Transverse colon (tissue), 4 donors: ENCODE results near the gene KIAA1328. TPM values are rescaled to one million over a fixed set of nuclear protein-coding genes. Genes with fewer than 3 reads are reported as not detected.

Source experiments
- DNase-seq: peaks from one replicate; pipeline ENCODE4 v3.0.0-alpha.2; 2019
- H3K27ac ChIP-seq, 4 donors: fragments of 200-600 bp; sonication (generic); 2 replicates each; pipeline ENCODE4 v1.5.1; 2016 to 2018; ENCODE audit warnings: inconsistent platforms in 4 of 4
- H3K27me3 ChIP-seq: fragments of 200-600 bp; sonication (generic); 2 replicates; pipeline ENCODE4 v1.5.1; 2017; ENCODE audit warnings: inconsistent platforms
- H3K36me3 ChIP-seq, 4 donors: fragments of 200-600 bp; sonication (generic); 2 replicates each; pipeline ENCODE4 v1.5.1; 2017 to 2019; ENCODE audit warnings: inconsistent platforms in 4 of 4
- H3K4me1 ChIP-seq, 4 donors: fragments of 200-600 bp; sonication (generic); 2 replicates each; pipeline ENCODE4 v1.5.1; 2017 to 2020; ENCODE audit warnings: inconsistent platforms in 4 of 4
- H3K4me3 ChIP-seq, 4 donors: fragments of 200-600 bp; sonication (generic); 1 replicate in 1 of 4; 2 replicates in 3 of 4; pipeline versions ENCODE4 v1.5.1 to v1.6.1; 2017 to 2019; ENCODE audit warnings: inconsistent platforms in 4 of 4
- H3K9me3 ChIP-seq, 2 donors: fragments of 200-600 bp; sonication (generic); 2 replicates each; pipeline ENCODE4 v1.5.1; 2017 to 2019; ENCODE audit warnings: inconsistent platforms in 2 of 2
- CTCF ChIP-seq, 5 experiments: fragments of 200-600 bp in 3 of 5; fragments of 450-650 bp in 2 of 5; sonication (generic) in 3 of 5; IDR thresholded peaks; 1 replicate in 2 of 5; 2 replicates in 3 of 5; pipeline ENCODE4 v1.5.1; 2016 to 2017; ENCODE audit warnings: antibody characterized with exemption in 5 of 5, inconsistent platforms in 3 of 5, mild to moderate bottlenecking in 2 of 5, moderate library complexity in 1 of 5
- EP300 ChIP-seq: sonication (generic); formaldehyde crosslinking; IDR thresholded peaks from one replicate; pipeline ENCODE4 v1.6.1; 2017; ENCODE audit warnings: antibody characterized with exemption, low read depth
- POLR2A ChIP-seq: fragments of 450-650 bp; IDR thresholded peaks from one replicate; pipeline ENCODE4 v1.6.1; 2016; ENCODE audit warnings: antibody characterized with exemption, mild to moderate bottlenecking, moderate library complexity
- POLR2AphosphoS5 ChIP-seq, 3 donors: sonication (generic); formaldehyde crosslinking; IDR thresholded peaks; one replicate each; pipeline ENCODE4 v1.6.1; 2016; ENCODE audit warnings: antibody characterized with exemption in 3 of 3
- WGBS, 2 donors: methylation state at CpG; one replicate each; pipeline ENCODE4 v1.1.5; 2018; ENCODE audit warnings: low coverage in 1 of 2; 5-methylcytosine and 5-hydroxymethylcytosine counted together
- in situ Hi-C, 4 donors: fragments of 200-750 bp; cut with MboI; loops; one replicate each; pipeline versions ENCODE4 v1.15.0 to v1.15.1; 2017; ENCODE audit warnings: low sequenced_read_pairs in 3 of 4, low pct_ligation_motif_present in 1 of 4, low pct_unique_long_range_greater_than_20kb in 1 of 4
- intact Hi-C: fragments of 100-400 bp; cut with DNase I; formaldehyde crosslinking; loops from one replicate; pipeline ENCODE4 v1.15.1; 2023; ENCODE audit warnings: low total_unique reads
- total RNA-seq, 4 donors: library from RNA; depleted of rRNA; stranded (reverse); fragments of >200 nt; gene quantifications; one replicate each; pipeline ENCODE4 v1.1.0, GENCODE V29; 2016

KIAA1328 gene
- total RNA-seq, 4 donors from 2014 or later: 3.6 to 14.3 (median 11.3) TPM

GRCh38 chr18:37175727-37176620 is 347.0 kb downstream of the KIAA1328 start:
- in situ Hi-C loops: loop anchor here in 1 of 4 donors (25.0 kb wide), 1 partner anchor 114 kb away; no protein-coding TSS in a partner anchor
- WGBS, 2 donors: 95 to 100% methylated on average over 1 of the region's 1 CpG
- no peak overlapping the region for H3K4me3 ChIP-seq
- H3K36me3 ChIP-seq: no peaks in the 10 kb centered on the region
- TF ChIP-seq POLR2AphosphoS5 (IDR thresholded peaks at IDR 0.05) (no peak), CTCF (IDR thresholded peaks at IDR 0.05) (no peak), EP300 (no peak), POLR2A (no peak)
- peaks cover 3% of the 10 kb centered on the region for H3K27me3 ChIP-seq
- intact Hi-C loops: no loop called here
- DNase-seq: no peak
- H3K27ac ChIP-seq: no peak overlapping the region
- no peaks in the 10 kb centered on the region for H3K9me3 ChIP-seq
- peaks cover 0 to 2% (median 0%) of the 10 kb centered on the region in 4 donors for H3K4me1 ChIP-seq

- in situ Hi-C loops: loop anchor here in 1 of 4 donors (25.0 kb wide), 1 partner anchor 114 kb away; no protein-coding TSS in a partner anchor
- intact Hi-C loops: no loop called here
- TF ChIP-seq CTCF (IDR thresholded peaks at IDR 0.05) (no peak), POLR2A (no peak), POLR2AphosphoS5 (IDR thresholded peaks at IDR 0.05) (no peak), EP300 (no peak)
These were observed 347.7 kb downstream of the KIAA1328 start for GRCh38 chr18:37176621-37176934.

GRCh38 chr18:37179384-37179783 is 350.5 kb downstream of the KIAA1328 start:
- H3K27ac ChIP-seq: no peak overlapping the region
- H3K36me3 ChIP-seq: no peaks in the 10 kb centered on the region
- DNase-seq: no peak
- H3K9me3 ChIP-seq: no peaks in the 10 kb centered on the region
- H3K4me3 ChIP-seq: no peak overlapping the region
- in situ Hi-C loops (loop anchor here in 1 of 4 donors (25.0 kb wide), 1 partner anchor 117 kb away; no protein-coding TSS in a partner anchor), intact Hi-C loops (no loop called here)
- TF ChIP-seq POLR2A: no peak
- no peaks in the 10 kb centered on the region for H3K27me3 ChIP-seq
- H3K4me1 ChIP-seq: no peaks in the 10 kb centered on the region

More at GRCh38 chr18:37176621-37176934, 347.7 kb downstream of the KIAA1328 start:
- H3K4me1 ChIP-seq: no peaks in the 10 kb centered on the region
- H3K4me3 ChIP-seq: no peak overlapping the region
- DNase-seq: no peak
- H3K9me3 ChIP-seq: no peaks in the 10 kb centered on the region
- no peaks in the 10 kb centered on the region for H3K36me3 ChIP-seq
- no peak overlapping the region for H3K27ac ChIP-seq
- peaks cover 3% of the 10 kb centered on the region for H3K27me3 ChIP-seq

- DNase-seq: no peak
- in situ Hi-C loops (loop anchor here in 1 of 4 donors (25.0 kb wide), 1 partner anchor 118 kb away; no protein-coding TSS in a partner anchor), intact Hi-C loops (no loop called here)
- no peak for TF ChIP-seq POLR2A
- no peak for TF ChIP-seq POLR2AphosphoS5 (IDR thresholded peaks at IDR 0.05)
- no peak for TF ChIP-seq EP300
- no peak for TF ChIP-seq CTCF (IDR thresholded peaks at IDR 0.05)
- Histone ChIP-seq H3K9me3 (no peaks in the 10 kb centered on the region), H3K36me3 (no peaks in the 10 kb centered on the region), H3K4me3 (no peak overlapping the region), H3K27me3 (no peaks in the 10 kb centered on the region), H3K4me1 (no peaks in the 10 kb centered on the region), H3K27ac (no peak overlapping the region)
- 91 to 94% methylated on average over 5 of the region's 5 CpGs for WGBS, 2 donors
These were observed 351.2 kb downstream of the KIAA1328 start for GRCh38 chr18:37180086-37180485.
